ENCODE results near the gene TDRD1.

Gene TDRD1

DNA sequence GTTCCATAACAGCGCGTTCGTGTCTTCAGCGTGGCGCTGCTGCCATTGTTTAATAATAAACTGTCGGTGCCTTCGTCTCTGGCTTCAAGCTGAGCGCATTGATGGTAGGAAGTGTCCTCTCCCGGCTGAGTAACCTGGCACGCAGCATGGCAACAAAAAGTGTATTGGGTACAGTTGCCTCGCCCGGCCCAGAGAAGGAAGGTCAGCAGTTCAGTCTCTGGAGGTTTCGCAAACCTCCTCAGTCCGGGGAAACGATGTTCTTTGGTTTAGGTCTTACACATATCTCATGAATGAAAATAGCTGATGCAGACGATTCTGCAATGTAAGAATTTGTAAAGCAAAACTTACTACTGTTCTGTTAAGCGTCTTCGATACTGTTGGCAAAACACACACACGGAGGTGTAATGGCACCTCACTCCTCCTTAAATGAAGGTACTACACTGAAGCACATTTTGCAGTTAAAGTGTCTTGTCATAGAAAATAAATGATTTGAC lies 4.4 kb upstream of the TDRD1 start:
- DNase-seq (ENCODE audit: low spot score) = no peak

DNA sequence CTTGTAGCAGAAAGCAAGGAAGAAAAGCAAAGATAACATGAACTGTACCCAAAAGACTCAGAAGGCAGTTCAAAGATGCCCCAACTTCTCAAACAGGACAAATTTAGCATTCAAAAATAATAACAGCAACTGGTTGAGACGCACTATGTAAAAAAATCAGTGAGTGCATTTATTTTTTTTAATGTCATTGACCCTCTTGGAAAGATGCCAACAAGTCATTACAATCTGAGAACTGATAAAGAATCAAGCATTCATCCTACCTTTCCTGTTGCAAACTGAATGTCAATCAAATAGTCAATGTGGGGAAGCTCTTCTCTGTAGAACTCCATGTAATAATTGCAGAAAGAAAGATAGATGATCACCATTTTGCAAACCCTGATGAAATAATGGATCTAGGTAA lies 3.5 kb upstream of the TDRD1 start:
- no peak for DNase-seq (ENCODE audit: low spot score)

DNA sequence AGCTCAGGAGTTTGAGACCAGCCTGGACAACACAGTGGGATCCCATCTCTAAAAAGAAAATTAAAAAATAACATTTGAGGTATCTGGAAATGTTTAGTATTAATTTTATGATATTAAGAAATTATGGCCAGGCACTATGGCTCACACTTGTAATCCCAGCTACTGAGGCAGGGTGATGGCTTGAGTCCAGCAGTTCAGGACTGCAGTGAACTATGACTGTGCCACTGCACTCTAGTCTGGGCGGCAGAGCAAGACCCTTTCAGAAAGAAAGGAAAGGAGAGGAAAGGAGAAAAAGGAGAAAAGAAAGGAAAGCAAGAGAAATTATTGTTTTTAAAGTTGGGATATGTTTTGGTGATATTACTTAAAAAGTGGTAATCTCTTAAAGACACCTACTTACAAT lies 2.6 kb upstream of the TDRD1 start:
- DNase-seq (ENCODE audit: low spot score) = no peak

DNA sequence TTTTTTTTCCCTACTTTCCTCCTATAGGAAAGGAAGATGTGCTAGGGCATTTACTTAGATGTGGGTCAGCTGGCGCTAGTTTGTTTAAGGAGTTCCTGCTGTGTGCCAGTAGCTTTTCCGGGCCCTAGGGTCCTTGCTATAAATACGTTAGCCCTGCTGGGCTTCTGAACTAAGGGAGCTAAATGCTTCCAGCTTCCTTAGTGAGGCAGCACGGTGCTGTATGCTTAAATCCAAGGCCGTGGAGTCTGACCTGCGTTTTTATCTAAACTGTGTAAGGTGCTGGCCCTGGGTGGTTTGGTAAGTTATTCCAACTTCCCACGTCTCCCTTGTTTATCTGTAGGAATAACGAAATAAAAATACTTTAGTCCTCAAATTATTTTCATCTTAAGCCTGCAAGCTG lies 594 bp downstream of the TDRD1 start:
- DNase-seq (ENCODE audit: low spot score) = no peak

DNA sequence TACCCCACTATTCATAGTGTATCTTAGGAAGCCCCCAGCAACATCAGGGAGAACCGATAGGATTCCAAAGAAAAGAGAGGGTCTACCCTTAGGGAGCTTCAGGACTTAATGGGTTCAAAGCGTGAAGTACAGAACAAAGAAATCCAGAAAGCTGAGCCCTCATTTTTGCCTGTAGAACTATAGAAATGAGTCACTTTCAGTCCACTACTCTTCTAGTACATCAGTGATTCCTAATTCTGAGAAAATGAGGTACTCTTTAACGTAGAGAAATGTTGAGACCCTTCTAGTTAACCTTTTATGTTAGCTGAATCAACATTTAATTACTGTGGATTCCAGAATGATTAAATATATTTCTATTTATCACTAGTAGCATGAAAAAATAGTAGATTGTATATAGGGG lies 1.8 kb downstream of the TDRD1 start:
- DNase-seq (ENCODE audit: low spot score) = no peak

DNA sequence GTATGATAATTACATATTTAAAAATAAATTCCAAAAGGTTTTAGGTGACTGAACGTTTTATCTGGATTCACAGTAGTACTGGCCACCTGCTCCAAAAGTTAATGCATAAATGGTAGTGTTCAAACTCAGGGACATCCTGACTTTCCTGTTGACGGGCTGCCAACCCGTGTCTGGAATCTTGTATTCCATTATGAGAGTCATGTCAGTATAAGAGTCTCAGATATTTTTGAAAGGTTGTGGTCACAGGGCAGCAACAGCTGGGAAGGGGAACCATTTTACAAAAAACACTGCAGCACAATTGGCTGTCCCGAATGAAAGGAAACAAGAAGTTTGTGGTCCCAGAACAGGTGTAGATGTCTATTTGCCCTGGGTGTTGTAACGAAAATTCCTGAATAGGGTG lies 2.8 kb downstream of the TDRD1 start:
- no peak for DNase-seq (ENCODE audit: low spot score)

DNA sequence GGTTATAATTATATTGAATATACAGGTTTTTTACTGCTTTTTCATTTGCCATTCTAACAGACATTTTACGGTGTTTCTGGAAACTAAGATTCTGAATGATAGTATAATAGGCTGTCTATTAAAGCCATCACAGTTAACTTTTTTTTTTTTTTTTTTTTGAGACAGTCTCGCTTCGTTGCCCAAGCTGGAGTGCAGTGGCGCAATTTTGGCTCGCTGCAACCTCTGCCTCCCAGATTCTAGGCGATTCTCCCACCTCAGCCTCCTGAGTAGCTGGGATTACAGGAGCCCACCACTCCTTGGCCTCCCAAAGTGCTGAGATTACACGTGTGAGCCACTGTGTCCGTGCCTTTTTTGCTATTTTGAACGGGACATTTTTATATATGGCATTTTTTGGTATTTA lies 4.4 kb downstream of the TDRD1 start:
- DNase-seq (ENCODE audit: low spot score) = no peak

DNA sequence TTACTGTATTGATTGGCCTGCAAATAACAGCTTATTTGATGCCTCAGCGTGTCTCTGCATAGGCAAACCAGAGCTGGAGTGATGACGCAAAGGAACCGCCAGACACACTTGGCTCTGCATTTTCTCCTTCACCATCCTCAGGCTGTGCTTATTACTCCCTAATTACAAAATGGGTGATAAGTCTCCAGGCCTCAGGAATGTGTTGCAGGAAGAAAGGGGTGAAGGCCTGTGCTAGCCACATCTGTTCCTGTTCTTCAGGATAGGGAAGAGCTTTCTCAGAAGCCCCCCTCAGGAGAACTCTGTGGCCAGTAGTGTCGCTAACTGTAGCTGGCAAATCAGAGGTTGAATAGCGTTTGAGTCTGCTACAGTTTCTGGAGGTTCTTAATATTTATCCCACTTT lies 5.1 kb downstream of the TDRD1 start:
- no peak for DNase-seq (ENCODE audit: low spot score)

DNA sequence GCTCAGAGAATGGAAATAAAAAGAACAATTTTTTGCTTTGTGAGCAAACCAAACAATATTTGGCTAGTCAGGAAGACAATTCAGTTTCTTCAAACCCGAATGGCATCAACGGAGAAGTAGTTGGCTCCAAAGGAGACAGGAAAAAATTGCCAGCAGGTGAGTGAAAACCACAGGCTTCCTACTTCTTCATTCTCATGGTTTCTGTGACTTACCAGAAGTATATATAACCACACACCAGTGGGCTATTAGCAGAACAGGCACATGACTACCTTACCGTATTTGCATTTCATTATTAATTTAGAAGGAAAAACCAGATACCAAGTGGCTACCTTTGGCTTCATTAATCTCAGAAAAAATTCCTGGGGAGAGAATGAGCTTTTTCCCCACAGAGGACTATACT lies 8.8 kb downstream of the TDRD1 start:
- DNase-seq (ENCODE audit: low spot score) = no peak

DNA sequence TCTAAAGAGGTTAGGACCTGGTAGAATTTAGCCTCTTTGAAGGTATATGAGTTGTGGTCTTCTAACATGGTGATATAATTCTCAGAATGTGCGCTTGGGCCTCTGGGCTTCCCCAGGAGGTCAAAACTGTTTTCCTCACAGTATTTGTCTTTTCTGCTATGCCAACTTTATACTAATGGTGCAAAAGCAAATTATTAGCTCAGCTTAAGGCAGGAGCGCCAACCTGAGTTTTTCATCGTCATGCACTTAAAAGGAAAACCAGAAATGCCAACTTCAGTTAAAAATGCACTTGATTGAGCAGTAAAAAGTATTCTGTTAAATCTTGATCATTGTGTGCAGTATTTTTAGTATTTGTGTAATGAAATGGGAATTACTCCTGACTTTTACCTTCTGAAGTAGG lies 9.7 kb downstream of the TDRD1 start:
- no peak for DNase-seq (ENCODE audit: low spot score)

DNA sequence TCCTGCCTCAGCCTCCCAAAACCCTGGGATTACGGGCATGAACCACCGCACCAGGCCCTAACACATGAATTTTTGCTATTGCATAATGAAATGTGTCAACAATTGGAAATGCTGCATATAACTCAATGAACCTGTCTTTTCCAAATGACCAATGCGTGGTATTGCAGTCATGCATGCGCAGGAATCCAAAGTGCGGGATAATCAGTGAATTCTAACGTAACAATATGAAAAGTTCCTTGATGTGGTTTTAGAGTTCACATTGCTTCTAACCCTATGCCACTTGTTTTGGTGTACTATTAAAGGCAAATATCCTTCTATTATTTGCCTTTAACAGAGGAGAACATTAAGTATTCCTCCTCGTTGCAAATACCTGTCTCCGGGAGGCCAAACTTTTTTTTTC lies 10.5 kb downstream of the TDRD1 start:
- DNase-seq (ENCODE audit: low spot score) = no peak

DNA sequence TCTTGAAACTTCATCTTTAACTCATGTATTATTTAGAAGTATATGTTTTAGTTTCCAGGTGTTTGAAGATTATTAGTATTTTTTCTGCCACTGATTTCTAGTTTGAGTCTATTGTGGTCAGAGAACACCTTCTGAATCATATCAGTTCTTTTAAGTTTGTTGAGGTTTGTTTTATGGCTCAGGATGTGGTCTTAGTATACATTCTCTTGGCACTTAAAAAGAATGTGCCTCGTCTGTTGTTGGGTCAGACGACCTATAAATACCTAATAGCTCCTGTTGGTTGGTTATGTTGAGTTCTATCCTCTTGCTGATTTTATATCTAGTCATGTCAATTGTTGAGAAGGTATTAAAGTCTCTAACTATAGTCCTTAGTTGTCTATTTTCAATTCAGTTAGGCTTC lies 15.9 kb downstream of the TDRD1 start:
- DNase-seq (ENCODE audit: low spot score) = no peak

DNA sequence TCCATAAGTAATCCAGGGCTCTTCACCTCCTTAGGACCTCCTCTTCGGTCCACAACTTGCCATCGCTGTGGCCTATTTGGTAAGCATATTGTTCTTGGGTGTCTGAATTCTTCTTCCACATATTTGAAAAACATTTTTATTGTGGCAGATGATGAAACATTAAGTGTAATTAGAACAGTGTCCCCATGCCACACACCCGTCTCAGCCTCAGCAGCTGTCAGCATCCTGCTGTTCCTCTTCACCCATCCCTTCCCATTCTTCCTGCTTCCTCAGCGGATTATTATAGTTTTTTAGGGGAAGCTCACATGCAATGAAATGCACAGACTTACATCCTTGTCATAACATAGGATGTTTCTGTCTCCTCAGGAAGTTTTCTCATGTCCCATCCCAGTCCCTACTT lies 20.1 kb downstream of the TDRD1 start:
- no peak for DNase-seq (ENCODE audit: low spot score)

DNA sequence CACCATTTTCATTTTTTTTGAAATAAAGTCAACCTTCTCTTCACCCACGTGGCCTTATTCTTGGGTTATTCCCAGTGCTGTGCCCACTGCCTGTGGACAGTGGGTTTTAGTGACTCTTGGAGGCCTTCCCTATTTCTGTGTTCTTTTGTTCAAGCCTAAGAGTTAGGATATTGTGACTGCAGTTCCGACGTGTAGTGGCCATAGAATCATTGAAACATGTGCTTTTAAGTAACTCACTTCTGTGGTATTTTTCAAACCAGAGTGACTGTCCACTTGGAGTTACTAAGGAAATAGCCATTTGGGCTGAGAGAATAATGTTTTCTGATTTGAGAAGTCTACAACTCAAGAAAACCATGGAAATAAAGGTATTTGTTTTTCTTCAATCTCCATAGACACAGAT lies 23.7 kb downstream of the TDRD1 start:
- DNase-seq (ENCODE audit: low spot score) = no peak

DNA sequence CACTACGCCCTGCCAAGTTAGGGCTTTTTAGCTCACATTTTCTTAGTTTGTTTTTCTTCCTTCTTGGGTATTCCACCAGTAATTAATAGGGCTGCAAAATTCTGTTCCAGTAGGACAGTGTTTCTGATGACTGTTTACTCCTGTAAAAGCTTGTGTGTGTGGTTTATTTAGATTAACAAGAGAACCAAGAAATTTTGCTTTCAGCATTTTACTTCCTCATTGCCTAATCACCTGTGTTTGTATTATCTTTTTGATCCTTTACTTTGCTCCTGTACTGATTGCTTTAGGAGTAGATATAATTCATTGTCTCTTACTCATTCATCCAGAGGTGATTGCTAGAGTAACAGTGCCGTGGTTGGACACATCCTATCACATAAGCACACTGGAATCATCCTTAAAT lies 27.7 kb downstream of the TDRD1 start:
- DNase-seq (ENCODE audit: low spot score) = no peak

DNA sequence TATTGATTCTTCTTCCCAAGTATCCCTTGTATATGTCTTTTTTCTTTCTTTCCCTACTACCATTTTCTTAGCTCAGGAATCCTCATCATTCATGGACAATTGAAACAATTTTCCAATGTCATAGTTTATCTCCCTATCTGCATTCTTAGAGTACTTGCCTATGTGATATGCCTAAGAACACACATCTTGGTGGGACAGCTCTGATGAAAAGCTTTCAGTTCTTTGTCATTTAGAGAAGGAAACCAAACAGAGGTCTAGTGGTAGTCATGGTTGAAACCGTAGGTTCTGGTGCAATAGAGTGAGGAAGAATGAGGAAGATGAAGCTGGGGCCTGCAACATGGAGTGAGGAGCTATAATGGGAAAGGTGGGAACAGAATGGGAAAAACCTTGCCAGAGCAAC lies 28.2 kb downstream of the TDRD1 start:
- no peak for DNase-seq (ENCODE audit: low spot score)

DNA sequence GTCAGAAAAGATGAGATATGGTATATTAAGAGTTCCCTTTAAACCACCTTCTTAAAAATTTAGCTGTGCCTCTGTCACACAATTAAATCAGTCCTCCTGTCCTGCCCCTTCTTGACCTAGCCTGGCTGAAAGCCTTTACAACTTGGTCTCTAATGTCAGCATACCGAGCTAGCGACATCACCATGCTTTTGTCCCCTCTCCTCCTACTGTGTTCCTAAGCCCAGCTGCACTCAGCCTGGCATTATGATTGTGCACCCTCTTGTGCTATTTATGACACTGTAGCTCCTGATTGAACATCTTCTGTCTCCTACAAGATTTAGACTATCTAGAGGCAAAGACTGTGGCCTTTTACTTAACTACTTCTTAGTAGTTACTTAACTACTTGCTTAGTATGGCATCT lies 29.2 kb downstream of the TDRD1 start:
- DNase-seq (ENCODE audit: low spot score) = no peak

DNA sequence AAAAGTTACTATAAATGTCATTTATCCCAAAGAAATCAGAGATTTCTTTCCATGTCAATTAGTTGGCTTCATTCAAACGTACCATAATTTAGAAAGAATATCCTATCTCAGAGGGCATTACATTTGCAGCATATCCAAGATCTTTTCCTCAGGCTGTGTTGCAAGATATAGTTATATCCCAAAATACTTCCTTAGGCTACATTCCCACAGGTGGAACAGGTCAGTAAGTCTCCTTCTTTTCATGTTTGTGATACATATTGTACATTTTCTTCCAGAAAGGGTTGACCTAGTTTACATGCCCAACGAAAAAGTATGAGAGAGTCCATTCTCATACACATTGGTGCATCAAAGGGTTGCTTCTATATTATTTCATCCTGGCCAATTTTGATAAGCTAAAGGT lies 33.0 kb downstream of the TDRD1 start:
- DNase-seq (ENCODE audit: low spot score) = no peak

DNA sequence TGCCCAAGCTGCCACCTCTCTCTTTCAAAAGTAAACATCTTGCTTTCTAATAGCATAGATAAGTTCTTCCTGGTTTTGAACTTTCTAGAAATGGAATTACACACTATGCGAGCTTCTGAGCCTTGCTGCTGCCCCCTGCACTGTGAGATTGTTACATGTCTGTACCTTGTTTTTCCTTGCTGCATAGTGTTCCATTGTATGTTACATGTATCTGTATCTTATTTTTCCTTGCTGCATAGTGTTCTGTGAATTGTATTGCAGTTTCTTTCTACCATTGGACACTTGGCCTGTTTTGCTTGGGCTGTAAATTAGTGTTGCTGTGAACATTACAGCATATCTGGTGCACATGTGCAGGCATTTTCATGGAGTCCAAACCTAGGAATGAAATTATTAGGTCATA lies 35.9 kb downstream of the TDRD1 start:
- DNase-seq (ENCODE audit: low spot score) = no peak

DNA sequence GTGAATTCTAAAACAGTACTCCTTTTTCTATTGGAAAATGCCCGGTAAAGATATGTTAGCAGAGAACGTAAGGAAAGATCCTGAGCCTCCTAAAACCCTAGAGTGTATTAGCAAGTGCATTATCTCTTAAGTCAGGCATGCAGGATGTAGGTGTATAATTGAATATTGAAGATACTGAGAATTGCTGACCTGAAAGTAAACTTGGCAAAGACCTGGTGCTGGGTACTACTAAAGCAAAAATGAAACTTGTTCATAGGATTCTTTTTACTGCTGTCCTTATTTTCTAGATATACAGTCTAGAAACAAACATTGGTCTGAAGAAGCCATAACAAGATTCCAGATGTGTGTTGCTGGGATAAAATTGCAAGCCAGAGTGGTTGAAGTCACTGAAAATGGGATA lies 41.1 kb downstream of the TDRD1 start:
- no peak for DNase-seq (ENCODE audit: low spot score)

DNA sequence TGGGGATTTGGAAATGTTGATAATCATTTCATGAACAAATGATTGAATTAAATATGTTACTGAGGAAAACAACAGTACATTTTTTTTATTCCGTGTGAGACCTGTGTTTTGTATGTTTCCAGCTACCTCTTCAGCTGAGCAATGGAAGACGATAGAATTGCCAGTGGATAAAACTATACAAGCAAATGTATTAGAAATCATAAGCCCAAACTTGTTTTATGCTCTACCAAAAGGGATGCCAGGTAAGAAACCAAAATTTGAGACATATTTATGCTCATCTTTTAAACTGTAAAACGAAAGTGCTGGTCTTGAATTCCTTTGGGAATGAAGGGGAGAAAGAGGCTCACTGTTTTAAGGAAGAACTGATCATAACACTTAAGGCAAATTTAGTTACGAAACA lies 42.1 kb downstream of the TDRD1 start:
- no peak for DNase-seq (ENCODE audit: low spot score)

DNA sequence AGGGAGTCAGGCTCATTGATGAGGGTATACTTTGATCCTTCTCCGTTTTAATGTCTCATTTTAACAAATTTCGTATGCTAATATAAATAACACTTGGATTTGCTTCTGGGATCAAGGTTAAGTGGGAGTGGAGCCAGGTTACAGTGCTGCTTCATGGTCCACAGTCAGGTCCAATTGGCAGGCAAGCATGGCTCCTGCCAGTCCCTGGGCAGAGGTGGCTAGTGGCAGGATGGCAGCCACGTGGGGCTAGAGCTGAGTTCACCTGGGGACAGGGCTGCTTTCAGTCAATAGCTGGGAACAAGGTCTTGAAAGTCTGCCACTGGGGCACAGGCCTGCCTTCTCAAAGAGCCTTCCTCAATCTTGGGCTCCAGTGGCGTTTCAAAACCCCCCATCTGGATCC lies 43.9 kb downstream of the TDRD1 start:
- DNase-seq (ENCODE audit: low spot score) = no peak

DNA sequence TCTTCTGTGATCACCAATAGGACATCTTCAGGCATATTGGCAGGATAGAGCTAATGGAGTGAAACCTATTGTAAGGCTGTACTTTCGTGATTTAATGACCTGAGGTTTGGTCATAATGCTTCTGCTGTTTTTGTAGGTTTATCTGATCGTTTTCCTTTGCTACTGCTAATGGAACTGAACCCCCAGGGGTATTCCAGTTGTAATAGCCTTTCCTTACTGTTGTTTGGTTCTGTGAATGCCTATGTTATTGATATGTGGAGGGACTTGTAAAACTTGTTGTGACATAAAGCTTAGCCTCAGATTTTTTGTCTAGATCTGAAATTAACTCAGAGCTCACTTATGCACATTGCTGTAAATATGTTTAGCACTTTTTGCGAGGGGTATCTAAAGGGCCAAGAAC lies 49.0 kb downstream of the TDRD1 start:
- DNase-seq (ENCODE audit: low spot score) = no peak

DNA sequence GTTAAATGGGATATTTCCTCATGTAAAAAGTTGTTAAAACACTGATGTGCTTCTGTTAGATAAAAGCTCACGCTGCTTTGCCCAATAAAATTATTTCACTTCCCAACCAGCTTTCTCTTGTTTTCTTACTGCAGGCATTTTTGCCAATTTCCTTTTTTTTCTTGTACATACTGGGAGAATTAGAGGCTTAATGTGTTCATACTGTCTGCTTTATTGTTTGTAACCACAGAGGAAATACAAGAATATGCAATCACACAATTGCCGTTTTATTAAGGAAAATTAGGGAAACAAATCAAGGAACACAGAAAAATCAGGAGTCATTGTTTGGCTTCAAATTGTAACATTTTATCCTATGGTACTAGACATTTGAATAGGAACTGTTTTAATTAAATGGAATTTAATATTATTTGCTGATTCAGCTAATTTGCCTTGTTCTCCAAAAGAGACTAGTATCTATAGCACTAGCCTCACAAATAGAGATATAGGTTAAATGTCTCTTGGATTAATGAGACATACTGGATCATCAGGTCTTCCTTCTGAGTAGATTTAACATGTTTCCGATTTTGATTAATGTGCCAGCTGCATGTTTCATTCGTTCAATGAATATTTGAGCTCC lies 53.5 kb downstream of the TDRD1 start:
- DNase-seq (ENCODE audit: low spot score) = no peak

DNA sequence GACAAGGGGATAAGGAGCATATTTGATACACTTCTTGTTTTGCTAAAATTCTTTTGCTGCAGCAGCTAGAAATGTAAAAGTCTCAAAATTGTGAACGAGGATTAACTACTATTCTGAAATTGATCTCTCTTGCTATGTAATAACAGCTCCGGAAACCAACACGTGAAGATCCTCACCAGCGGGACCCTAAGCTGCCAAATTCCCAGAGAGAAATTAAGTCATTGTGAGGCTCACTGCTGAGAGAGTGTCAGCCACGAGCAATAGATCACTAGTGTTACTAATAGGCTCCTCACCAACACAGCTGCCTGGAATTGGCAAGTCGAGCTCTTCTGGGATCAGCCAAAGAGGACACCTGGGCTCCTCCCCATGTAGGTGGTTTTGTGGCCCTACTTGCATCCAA lies 54.3 kb downstream of the TDRD1 start:
- DNase-seq (ENCODE audit: low spot score) = no peak
